Measurements from ENCODE around the gene ARSB. TPM values are rescaled to one million over a fixed set of nuclear protein-coding genes. Genes with fewer than 3 reads are reported as not detected.
A peak's percentile ranks its signal among the peaks of the same experiment; 100 is the strongest.

The ARSB gene
- total and polyA plus RNA-seq, 10 of the 15 experiments (the other 5 are each of a cell fraction or from before 2014, with no cell fraction given) = 1.2 to 8.2 (median 6.1) TPM

DNA sequence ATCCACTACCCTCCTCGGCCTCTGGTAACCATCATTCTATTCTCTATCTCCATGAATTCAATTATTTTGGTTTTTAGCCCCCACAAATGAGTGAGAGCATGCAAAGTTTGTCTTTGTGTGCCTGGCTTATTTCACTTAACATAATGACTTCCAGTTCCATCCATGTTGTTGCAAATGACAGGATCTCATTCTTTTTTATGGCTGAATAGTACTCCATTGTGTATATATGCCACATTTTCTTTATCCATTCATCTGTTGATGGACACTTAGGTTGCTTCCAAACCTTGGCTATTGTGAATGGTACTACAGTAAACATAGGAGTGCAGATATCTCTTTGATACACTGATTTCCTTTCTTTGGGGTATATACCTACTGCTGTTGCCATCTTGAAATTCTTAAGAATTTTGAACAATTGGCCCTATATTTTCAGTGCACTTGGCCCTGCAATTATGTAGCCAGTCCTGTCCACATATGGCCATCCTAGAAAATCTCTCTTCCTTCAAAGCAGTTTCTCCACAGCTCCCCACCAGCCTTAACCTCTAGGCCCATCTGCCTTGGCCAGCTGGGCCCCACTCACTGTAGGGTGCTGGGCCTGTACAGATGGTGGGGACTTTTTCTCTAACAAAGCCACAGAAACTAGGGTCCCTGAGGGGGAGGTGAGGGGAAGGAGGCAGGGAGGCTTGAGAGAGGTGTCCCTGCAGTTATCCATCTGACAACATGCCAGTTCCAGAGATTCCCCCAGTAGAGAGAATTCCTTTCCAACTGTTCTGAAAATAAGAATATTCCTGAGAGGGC lies 254.6 kb downstream of the ARSB start (continued):
- TF ChIP-seq USF2 (IDR thresholded peaks at IDR 0.05; ENCODE audit: borderline replicate concordance, low read depth, low read length) (no peak), PAX5 (IDR thresholded peaks at IDR 0.05; ENCODE audit: borderline replicate concordance, low read depth, low read length) (no peak), CHD4 (IDR thresholded peaks at IDR 0.05) (no peak), FOS (IDR thresholded peaks at IDR 0.05; ENCODE audit: borderline replicate concordance, extremely low read depth, insufficient read length) (no peak)
- TF ChIP-seq, protein P1, sequence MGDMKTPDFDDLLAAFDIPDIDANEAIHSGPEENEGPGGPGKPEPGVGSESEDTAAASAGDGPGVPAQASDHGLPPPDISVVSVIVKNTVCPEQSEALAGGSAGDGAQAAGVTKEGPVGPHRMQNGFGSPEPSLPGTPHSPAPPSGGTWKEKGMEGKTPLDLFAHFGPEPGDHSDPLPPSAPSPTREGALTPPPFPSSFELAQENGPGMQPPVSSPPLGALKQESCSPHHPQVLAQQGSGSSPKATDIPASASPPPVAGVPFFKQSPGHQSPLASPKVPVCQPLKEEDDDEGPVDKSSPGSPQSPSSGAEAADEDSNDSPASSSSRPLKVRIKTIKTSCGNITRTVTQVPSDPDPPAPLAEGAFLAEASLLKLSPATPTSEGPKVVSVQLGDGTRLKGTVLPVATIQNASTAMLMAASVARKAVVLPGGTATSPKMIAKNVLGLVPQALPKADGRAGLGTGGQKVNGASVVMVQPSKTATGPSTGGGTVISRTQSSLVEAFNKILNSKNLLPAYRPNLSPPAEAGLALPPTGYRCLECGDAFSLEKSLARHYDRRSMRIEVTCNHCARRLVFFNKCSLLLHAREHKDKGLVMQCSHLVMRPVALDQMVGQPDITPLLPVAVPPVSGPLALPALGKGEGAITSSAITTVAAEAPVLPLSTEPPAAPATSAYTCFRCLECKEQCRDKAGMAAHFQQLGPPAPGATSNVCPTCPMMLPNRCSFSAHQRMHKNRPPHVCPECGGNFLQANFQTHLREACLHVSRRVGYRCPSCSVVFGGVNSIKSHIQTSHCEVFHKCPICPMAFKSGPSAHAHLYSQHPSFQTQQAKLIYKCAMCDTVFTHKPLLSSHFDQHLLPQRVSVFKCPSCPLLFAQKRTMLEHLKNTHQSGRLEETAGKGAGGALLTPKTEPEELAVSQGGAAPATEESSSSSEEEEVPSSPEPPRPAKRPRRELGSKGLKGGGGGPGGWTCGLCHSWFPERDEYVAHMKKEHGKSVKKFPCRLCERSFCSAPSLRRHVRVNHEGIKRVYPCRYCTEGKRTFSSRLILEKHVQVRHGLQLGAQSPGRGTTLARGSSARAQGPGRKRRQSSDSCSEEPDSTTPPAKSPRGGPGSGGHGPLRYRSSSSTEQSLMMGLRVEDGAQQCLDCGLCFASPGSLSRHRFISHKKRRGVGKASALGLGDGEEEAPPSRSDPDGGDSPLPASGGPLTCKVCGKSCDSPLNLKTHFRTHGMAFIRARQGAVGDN (IDR thresholded peaks at IDR 0.05) = 0 out of 2 replicates have a peak, but pooled peaks have one; percentile 34

All from GM12878 (cell line).